Uterus (tissue), 4 donors: Measurements from ENCODE around the gene UNC45B. TPM values are rescaled to one million over a fixed set of nuclear protein-coding genes. Genes with fewer than 3 reads are reported as not detected.
A peak's percentile ranks its signal among the peaks of the same experiment; 100 is the strongest.

Experiments
- DNase-seq, 2 donors: peaks; one replicate each; pipeline ENCODE4 v3.0.0-alpha.2; 2019 to 2020
- H3K27ac ChIP-seq, 2 donors: fragments of 200-600 bp; sonication (generic); 1 replicate in 1 of 2; 2 replicates in 1 of 2; pipeline ENCODE4 v1.5.1; 2016 to 2018
- H3K27me3 ChIP-seq, 2 donors: fragments of 200-600 bp; sonication (generic); one replicate each; pipeline ENCODE4 v1.5.1; 2018 to 2019; ENCODE audit warnings: control low read depth in 1 of 2
- H3K36me3 ChIP-seq, 2 donors: fragments of 200-600 bp; sonication (generic); one replicate each; pipeline ENCODE4 v1.5.1; 2019; ENCODE audit warnings: control low read depth in 1 of 2
- H3K4me1 ChIP-seq, 2 donors: fragments of 200-600 bp; sonication (generic); one replicate each; pipeline ENCODE4 v1.5.1; 2018 to 2019; ENCODE audit warnings: control low read depth in 1 of 2
- H3K4me3 ChIP-seq, 2 donors: fragments of 200-600 bp; sonication (generic); 1 replicate in 1 of 2; 2 replicates in 1 of 2; pipeline ENCODE4 v1.5.1; 2018 to 2019; ENCODE audit warnings: mild to moderate bottlenecking in 1 of 2
- H3K9me3 ChIP-seq, 2 donors: fragments of 200-600 bp; sonication (generic); one replicate each; pipeline ENCODE4 v1.5.1; 2019; ENCODE audit warnings: control low read depth in 1 of 2
- POLR2A ChIP-seq, 2 donors: fragments of 450-650 bp; IDR thresholded peaks; one replicate each; pipeline ENCODE4 v1.6.1; 2016; ENCODE audit warnings: antibody characterized with exemption in 2 of 2, mild to moderate bottlenecking in 1 of 2, moderate library complexity in 1 of 2
- intact Hi-C: fragments of 100-400 bp; cut with DNase I; formaldehyde crosslinking; loops from one replicate; pipeline ENCODE4 v1.15.1; 2023; ENCODE audit warnings: low total_unique reads
- total RNA-seq, 4 donors: library from RNA; depleted of rRNA in 3 of 4; stranded (reverse); fragments of >200 nt in 3 of 4; gene quantifications; one replicate each; pipeline versions ENCODE4 v1.1.0 to v1.2.4, GENCODE V29; 2014 to 2023
- TF ChIP-seq, protein P1 (sequence below), 4 experiments: fragments of 200-600 bp in 2 of 4; fragments of 450-650 bp in 2 of 4; sonication (generic) in 2 of 4; IDR thresholded peaks; one replicate each; pipeline ENCODE4 v1.5.1; 2016 to 2019; ENCODE audit warnings: antibody characterized with exemption in 4 of 4, mild to moderate bottlenecking in 2 of 4, moderate library complexity in 1 of 4
- donor health status: DM: yes; HTN: yes; CAD: no.

Gene UNC45B
- total RNA-seq, 4 donors from 2014 or later = 0.21 to 0.55 TPM; not detected in 2

DNA sequence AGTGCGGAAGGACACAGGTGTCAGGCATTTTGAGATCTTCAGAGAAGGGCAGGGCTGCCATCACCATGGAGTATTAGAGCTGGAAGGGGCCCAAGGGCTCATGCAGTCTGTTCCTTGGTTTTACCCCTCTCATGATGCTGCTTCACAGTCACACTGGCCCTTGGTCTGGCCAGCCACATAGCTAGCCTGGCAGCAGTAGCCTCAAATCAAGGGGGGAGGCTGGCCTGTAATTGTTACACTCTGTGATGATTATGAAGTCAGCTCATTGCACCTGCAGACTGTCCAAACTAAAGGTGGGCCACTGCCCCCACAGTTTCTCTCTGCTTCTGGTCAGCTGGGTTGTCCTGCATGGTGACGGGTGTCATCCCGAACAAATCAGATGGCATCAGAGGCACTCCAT is 26.3 kb upstream of the UNC45B start, which contains the start of gene FNDC8:
TSS of gene FNDC8 (plus strand) at position 301 of the 400 bp plus-strand sequence. CDS start at position 380, 79 bp downstream.
- DNase-seq = no peak
- no peaks in the 10 kb centered on the region for H3K27me3 ChIP-seq
- intact Hi-C loops = loop anchor here (10.0 kb wide), 1 partner anchor 697 kb away; no protein-coding TSS in a partner anchor
- H3K4me1 ChIP-seq = no peaks in the 10 kb centered on the region
- TF ChIP-seq POLR2A (IDR thresholded peaks at IDR 0.05) = no peak
- TF ChIP-seq, protein P1, sequence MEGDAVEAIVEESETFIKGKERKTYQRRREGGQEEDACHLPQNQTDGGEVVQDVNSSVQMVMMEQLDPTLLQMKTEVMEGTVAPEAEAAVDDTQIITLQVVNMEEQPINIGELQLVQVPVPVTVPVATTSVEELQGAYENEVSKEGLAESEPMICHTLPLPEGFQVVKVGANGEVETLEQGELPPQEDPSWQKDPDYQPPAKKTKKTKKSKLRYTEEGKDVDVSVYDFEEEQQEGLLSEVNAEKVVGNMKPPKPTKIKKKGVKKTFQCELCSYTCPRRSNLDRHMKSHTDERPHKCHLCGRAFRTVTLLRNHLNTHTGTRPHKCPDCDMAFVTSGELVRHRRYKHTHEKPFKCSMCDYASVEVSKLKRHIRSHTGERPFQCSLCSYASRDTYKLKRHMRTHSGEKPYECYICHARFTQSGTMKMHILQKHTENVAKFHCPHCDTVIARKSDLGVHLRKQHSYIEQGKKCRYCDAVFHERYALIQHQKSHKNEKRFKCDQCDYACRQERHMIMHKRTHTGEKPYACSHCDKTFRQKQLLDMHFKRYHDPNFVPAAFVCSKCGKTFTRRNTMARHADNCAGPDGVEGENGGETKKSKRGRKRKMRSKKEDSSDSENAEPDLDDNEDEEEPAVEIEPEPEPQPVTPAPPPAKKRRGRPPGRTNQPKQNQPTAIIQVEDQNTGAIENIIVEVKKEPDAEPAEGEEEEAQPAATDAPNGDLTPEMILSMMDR (IDR thresholded peaks at IDR 0.05) = no peak
- H3K9me3 ChIP-seq = no peaks in the 10 kb centered on the region
- no peak within 1 kb of the TSS for H3K27ac ChIP-seq
- H3K4me3 ChIP-seq = no peak within 1 kb of the TSS
- no peaks in the 10 kb centered on the region for H3K36me3 ChIP-seq

DNA sequence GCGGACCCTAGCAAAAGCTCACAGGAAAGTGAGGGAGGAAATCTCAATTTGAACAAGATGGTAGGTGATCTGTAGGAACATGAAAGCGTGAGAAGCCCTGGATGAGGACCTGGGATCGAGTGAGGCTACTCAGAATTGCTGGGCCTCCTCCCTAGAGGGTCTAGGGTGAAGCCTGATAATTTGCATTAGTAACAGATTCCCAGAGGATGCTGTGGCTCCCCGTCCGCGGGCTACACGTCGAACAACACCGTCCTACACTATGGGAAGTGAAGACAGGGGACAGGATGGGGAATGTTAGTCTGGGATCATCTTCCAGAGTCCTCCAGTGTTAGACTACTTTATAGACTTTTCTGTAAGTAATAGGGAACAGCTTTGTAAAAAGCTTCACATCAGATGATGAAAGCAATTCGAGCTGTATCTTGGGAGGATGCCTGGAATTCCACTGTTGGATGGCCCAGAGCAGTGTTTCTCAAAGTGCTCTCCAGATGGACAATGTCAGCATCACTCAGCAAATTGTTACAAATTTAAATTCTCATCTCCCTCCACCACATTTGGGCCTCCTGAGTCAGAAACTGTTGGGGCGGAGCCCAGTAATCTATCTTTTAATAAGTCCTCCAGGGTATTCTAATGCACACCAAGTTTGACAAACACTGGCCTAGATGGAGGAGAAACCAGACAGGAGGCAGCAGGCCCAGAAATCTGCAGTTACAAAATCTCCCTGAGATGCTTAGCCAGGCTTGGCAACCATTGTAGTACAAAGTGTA is 19.7 kb upstream of the UNC45B start:
- H3K4me1 ChIP-seq = no peaks in the 10 kb centered on the region
- H3K27ac ChIP-seq = no peak overlapping the region
- H3K36me3 ChIP-seq = no peaks in the 10 kb centered on the region
- DNase-seq = peak in 1 of 2 donors; percentile 22
- intact Hi-C loops = loop anchor here (10.0 kb wide), 1 partner anchor 703 kb away; no protein-coding TSS in a partner anchor
- no peaks in the 10 kb centered on the region for H3K9me3 ChIP-seq
- no peaks in the 10 kb centered on the region for H3K27me3 ChIP-seq
- H3K4me3 ChIP-seq = no peak overlapping the region
- no peak for TF ChIP-seq POLR2A (IDR thresholded peaks at IDR 0.05)
- TF ChIP-seq, protein P1 (IDR thresholded peaks at IDR 0.05) = no peak

- Histone ChIP-seq H3K36me3 (no peaks in the 10 kb centered on the region), H3K27ac (no peak overlapping the region), H3K4me3 (no peak overlapping the region), H3K4me1 (no peaks in the 10 kb centered on the region), H3K9me3 (no peaks in the 10 kb centered on the region), H3K27me3 (no peaks in the 10 kb centered on the region)
- intact Hi-C loops = loop anchor here (10.0 kb wide), 1 partner anchor 705 kb away; no protein-coding TSS in a partner anchor
- no peak for DNase-seq
- TF ChIP-seq, protein P1 (IDR thresholded peaks at IDR 0.05) = no peak
- TF ChIP-seq POLR2A (IDR thresholded peaks at IDR 0.05) = no peak
These were observed 18.3 kb upstream of the UNC45B start for GRCh38 chr17:35129154-35129972.

DNA sequence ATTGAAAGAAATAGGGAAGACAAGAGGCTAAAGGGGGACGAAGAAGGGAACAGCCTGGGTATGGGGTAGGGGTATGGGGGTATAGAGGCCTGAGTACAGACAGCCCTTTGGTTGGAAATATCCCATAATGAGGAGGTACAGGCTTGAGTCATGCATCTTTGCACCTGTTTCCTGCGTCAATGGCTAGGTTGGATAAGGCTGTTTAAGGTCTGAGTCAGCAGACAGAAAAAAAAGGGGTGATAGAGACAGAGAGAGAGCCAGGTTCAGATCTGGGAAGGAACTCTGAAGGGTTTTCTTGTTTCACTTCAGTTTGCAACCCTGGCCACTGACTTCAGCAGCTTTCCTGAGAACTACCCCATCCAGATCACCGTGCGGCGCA is 17.7 kb upstream of the UNC45B start:
- TF ChIP-seq, protein P1 (IDR thresholded peaks at IDR 0.05) = no peak
- TF ChIP-seq POLR2A (IDR thresholded peaks at IDR 0.05) = no peak
- Histone ChIP-seq H3K27ac (no peak overlapping the region), H3K4me3 (no peak overlapping the region), H3K36me3 (no peaks in the 10 kb centered on the region), H3K27me3 (no peaks in the 10 kb centered on the region), H3K4me1 (no peaks in the 10 kb centered on the region), H3K9me3 (no peaks in the 10 kb centered on the region)
- no peak for DNase-seq
- intact Hi-C loops = loop anchor here (10.0 kb wide), 1 partner anchor 705 kb away; no protein-coding TSS in a partner anchor
